ENCODE measurements around the gene ZMIZ1. TPM values are rescaled to one million over a fixed set of nuclear protein-coding genes. Genes with fewer than 3 reads are reported as not detected.

Gene ZMIZ1
- polyA plus RNA-seq, 5 donors = 53.2 to 82.1 (median 76.1) TPM

- no peak for DNase-seq
Measured at GRCh38 chr10:79063071-79063491, 5.7 kb upstream of the ZMIZ1 start.

- DNase-seq = no peak
Measured at GRCh38 chr10:79063661-79064492, 4.9 kb upstream of the ZMIZ1 start.

GRCh38 chr10:79065091-79065551 lies 3.6 kb upstream of the ZMIZ1 start:
- no peak for DNase-seq

GRCh38 chr10:79065853-79066252 lies 2.9 kb upstream of the ZMIZ1 start:
- no peak for DNase-seq

- no peak for DNase-seq
Measured at GRCh38 chr10:79066411-79067240, 2.1 kb upstream of the ZMIZ1 start.

GRCh38 chr10:79067241-79068202 lies 1.2 kb upstream of the ZMIZ1 start:
- DNase-seq = peak; percentile 95 to 98

GRCh38 chr10:79068203-79068561 lies 584 bp upstream of the ZMIZ1 start:
- DNase-seq = no peak

- DNase-seq = no peak
Measured at GRCh38 chr10:79069325-79070080, 737 bp downstream of the ZMIZ1 start.

GRCh38 chr10:79070081-79070605 lies 1.4 kb downstream of the ZMIZ1 start:
- peak in 1 of 2 donors; percentile 55 for DNase-seq

GRCh38 chr10:79070606-79071395 lies 2.0 kb downstream of the ZMIZ1 start:
- DNase-seq = peak; percentile 74 to 78

GRCh38 chr10:79071396-79071923 lies 2.7 kb downstream of the ZMIZ1 start:
- DNase-seq = peak in 1 of 2 donors; percentile 76

GRCh38 chr10:79072041-79072441 lies 3.3 kb downstream of the ZMIZ1 start:
- no peak for DNase-seq

- no peak for DNase-seq
Measured at GRCh38 chr10:79072994-79073645, 4.4 kb downstream of the ZMIZ1 start.

GRCh38 chr10:79073784-79074432 lies 5.1 kb downstream of the ZMIZ1 start:
- peak in 1 of 2 donors; percentile 45 for DNase-seq

- DNase-seq = no peak
Measured at GRCh38 chr10:79074732-79075131, 6.0 kb downstream of the ZMIZ1 start.

- DNase-seq = no peak
Measured at GRCh38 chr10:79075418-79075817, 6.7 kb downstream of the ZMIZ1 start.

GRCh38 chr10:79077488-79078173 lies 8.9 kb downstream of the ZMIZ1 start:
- no peak for DNase-seq

All from right lung (tissue), 5 donors.